G401 (cell line): ENCODE data around the gene RABL2A. TPM values are rescaled to one million over a fixed set of nuclear protein-coding genes. Genes with fewer than 3 reads are reported as not detected.
"Not testable (repeated sequence)": the region's sequence is repeated elsewhere in the genome, so short reads cannot be mapped to it uniquely, and the experiment has no call there.

Experiments
- DNase-seq: peaks from one replicate; pipeline ENCODE4 v3.0.0-alpha.2; 2015; ENCODE audit warnings: low spot score
- in situ Hi-C: cut with HindIII; loops from 2 replicates; pipeline ENCODE4 v1.10.0; 2016; ENCODE audit warnings: low sequenced_read_pairs, mixed read lengths
- total RNA-seq: library from RNA; depleted of rRNA; stranded (reverse); fragments of >200 nt; shearing (Covaris generic); gene quantifications from 2 replicates; pipeline ENCODE4 v1.2.3, GENCODE V29; 2014; rRNA removed

The RABL2A gene
- total RNA-seq, 1 experiment from 2014 or later = 5.5 TPM

GRCh38 chr2:113672326-113672932 is 45.4 kb downstream of the RABL2A start:
- in situ Hi-C loops = no loop called here
- DNase-seq = no peak

GRCh38 chr2:113675875-113676274 is 48.8 kb downstream of the RABL2A start:
- in situ Hi-C loops = no loop called here

GRCh38 chr2:113676623-113677266 is 49.7 kb downstream of the RABL2A start:
- in situ Hi-C loops = no loop called here
- no peak for DNase-seq

More at GRCh38 chr2:113675875-113676274, 48.8 kb downstream of the RABL2A start:
- DNase-seq = no peak

- in situ Hi-C loops = no loop called here
- no peak for DNase-seq
Measured at GRCh38 chr2:113677330-113677729, 50.3 kb downstream of the RABL2A start.

GRCh38 chr2:113679457-113679856 is 52.4 kb downstream of the RABL2A start:
- in situ Hi-C loops = no loop called here
- DNase-seq = no peak

GRCh38 chr2:113685471-113685870 is 58.4 kb downstream of the RABL2A start:
- in situ Hi-C loops = no loop called here
- no peak for DNase-seq

- DNase-seq = no peak
- in situ Hi-C loops = no loop called here
Measured at GRCh38 chr2:113686537-113686936, 59.5 kb downstream of the RABL2A start.

- DNase-seq, in situ Hi-C loops: not testable (repeated sequence)
Measured at GRCh38 chr2:113690871-113691270, 63.8 kb downstream of the RABL2A start.

Other genes starting within 250 kb of the RABL2A start
- 35.3 and 41.7 TPM in 2 replicates for gene ZNG1B, start 189.6 kb upstream of the RABL2A start, total RNA-seq
- gene FOXD4L1, start 128.6 kb upstream of the RABL2A start, total RNA-seq = not detected in 2 replicates
- 57.5 and 116 TPM in 2 replicates for gene SLC35F5, start 129.4 kb downstream of the RABL2A start, total RNA-seq